Measurements from ENCODE around the gene PDE6G.

- TF ChIP-seq POLR2A (IDR thresholded peaks at IDR 0.05) (no peak), CTCF (IDR thresholded peaks at IDR 0.05) (no peak)
Measured at GRCh38 chr17:81608082-81608481, 48.3 kb downstream of the PDE6G start.

All from thyroid gland (tissue), 4 donors.